SK-N-MC (cell line): Measurements from ENCODE around the gene RCC2.

Experiments used
- EZH2 ChIP-seq: fragments of 200-600 bp; sonication (generic); IDR thresholded peaks from one replicate; pipeline ENCODE4 v1.6.1; 2017; ENCODE audit warnings: antibody characterized with exemption
- POLR2AphosphoS5 ChIP-seq: IDR thresholded peaks from 2 replicates; pipeline ENCODE4 v1.6.1; 2012; ENCODE audit warnings: mild to moderate bottlenecking, low read depth, low read length, borderline replicate concordance

- TF ChIP-seq POLR2AphosphoS5 (no peak), EZH2 (no peak)
Observed at GRCh38 chr1:17480846-17481245, 41.4 kb upstream of the RCC2 start.
